Stimulated activated CD4-positive, alpha-beta T cell treated with anti-CD3 and anti-CD28 coated beads, Interleukin-1b, Interleukin-23, amount 100 ng/mL, for 48 hours (primary cell): Measurements from ENCODE around the gene COG8.
"Not testable (repeated sequence)": the region's sequence is repeated elsewhere in the genome, so short reads cannot be mapped to it uniquely, and the experiment has no call there.

Experiments used
- DNase-seq: peaks from one replicate; pipeline ENCODE4 v3.0.0-alpha.2; 2020

The COG8 gene

DNA sequence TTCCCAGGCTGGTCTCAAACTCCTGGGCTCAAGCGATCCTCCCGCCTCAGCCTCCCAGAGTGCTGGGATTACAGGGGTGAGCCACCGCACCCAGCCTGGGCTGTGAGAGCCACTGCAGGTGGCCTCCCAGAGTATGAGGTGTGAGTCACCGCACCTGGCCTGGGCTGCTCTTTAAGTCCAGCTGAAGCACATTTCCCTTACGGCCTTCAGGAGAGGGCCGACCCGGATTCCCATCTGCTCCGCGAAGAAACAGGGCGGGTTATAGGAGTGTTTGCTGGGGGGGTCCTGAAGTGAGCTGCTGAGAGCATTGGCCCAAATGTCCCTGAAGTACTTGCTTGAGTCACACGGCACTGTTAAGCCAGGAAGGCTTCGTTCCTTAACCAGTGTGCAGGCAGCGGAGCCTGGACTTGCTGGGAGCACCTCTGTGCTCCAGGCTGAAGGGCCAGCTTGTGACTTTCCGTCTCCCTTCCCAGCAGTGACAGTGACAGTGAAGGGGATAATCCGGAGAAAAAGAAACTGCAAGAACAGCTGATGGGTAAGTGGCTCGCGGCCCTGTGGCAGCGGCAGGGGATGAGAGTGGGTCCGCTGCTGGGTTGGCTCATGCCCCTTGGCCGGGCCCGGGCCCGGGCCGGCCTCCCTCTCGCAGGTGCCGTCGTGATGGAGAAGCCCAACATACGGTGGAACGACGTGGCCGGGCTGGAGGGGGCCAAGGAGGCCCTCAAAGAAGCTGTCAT lies 21.0 kb downstream of the COG8 start:
- DNase-seq = no peak

DNA sequence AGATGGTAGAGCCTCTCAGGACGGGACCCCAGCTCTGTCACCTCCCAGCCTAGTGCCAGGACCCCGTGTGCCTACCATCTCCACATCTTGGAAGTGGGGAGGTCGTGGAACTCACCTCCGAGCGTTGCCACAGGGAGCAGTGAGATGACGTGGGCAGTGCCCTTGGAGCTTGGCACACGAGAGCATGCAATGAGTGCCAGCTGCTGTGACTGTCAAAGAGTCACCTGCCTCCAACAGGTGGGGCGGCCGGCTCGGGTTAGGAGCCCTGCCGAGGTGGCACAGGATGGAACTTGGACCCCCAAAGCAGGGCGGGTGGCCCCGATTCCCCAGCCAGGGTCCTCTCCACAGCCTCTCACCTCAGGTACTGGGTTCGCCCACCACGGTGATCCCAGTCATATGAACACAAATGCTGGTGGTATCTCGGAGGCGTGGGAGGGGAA lies 22.7 kb downstream of the COG8 start:
- DNase-seq = no peak

DNA sequence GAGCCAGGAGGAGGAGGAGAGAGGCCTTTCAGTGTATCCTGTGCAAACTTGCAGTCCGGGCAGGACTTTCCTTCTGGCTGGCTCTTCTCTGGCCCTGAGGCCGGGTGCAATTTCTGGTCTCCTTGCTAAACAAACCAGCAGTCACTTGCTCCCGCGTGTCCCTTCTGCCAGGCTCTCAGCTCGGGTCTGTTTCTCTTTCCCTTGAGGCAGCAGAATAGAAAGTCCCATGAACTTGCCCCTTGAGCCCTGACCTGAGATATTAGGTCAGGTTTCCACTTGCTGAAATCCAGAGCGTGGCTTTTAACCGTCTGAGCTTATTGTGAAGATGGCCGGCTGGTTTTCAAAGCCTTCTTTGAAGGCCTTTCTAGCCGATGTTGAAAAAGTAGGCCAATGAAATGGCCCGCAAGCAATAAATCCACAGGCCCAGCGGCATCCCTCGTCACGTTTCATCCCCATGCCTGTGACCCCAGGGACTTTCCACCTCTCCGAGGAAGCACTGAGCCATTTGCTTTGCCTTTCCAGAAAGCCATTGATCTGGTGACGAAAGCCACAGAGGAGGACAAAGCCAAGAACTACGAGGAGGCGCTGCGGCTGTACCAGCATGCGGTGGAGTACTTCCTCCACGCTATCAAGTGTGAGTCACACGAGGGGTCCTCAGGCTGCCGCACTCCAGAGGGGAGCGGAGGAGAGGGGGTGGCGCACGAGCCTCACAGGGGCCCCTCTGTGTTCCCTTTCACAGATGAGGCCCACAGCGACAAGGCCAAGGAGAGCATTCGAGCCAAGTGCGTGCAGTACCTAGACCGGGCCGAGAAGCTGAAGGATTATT lies 23.7 kb downstream of the COG8 start:
- DNase-seq = no peak

DNA sequence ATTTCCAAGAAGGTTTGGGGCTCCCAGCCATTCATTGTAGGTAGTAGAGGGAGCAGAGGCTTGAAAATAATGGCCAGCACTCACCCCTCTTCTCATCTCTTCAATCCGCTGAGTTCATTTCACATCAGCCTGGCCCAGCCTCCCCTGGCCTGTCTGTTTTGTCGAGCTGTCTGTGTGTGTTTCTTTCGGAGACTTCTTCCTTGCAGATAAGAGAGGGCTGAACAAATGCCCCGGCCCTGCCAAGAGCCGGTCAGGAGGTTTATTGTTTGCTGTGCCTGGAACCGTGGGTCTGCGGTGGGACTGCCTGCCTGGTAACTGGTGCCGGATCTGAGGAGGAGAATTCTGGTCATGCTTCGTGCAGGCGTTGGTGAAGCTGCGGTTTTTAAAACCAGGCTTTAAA lies 24.8 kb downstream of the COG8 start:
- DNase-seq = no peak

DNA sequence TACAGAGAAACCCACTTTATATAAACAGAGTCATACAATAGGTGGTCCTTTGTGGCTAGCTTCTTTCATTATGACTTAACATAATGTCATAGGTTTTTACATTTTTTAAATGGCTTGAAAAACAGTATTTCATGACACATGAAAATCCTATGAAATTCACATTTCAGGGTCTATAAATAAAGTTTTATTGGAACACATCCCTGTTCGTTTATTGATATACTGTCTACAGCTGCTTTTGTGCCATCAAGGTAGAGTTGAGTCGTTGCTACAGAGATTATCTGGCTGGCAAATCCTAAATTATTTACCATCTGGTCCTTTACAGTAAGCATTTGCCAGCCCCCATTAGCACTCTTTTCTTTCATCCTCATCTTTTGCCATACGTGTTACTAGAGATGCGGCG lies 25.9 kb downstream of the COG8 start:
- DNase-seq = no peak

DNA sequence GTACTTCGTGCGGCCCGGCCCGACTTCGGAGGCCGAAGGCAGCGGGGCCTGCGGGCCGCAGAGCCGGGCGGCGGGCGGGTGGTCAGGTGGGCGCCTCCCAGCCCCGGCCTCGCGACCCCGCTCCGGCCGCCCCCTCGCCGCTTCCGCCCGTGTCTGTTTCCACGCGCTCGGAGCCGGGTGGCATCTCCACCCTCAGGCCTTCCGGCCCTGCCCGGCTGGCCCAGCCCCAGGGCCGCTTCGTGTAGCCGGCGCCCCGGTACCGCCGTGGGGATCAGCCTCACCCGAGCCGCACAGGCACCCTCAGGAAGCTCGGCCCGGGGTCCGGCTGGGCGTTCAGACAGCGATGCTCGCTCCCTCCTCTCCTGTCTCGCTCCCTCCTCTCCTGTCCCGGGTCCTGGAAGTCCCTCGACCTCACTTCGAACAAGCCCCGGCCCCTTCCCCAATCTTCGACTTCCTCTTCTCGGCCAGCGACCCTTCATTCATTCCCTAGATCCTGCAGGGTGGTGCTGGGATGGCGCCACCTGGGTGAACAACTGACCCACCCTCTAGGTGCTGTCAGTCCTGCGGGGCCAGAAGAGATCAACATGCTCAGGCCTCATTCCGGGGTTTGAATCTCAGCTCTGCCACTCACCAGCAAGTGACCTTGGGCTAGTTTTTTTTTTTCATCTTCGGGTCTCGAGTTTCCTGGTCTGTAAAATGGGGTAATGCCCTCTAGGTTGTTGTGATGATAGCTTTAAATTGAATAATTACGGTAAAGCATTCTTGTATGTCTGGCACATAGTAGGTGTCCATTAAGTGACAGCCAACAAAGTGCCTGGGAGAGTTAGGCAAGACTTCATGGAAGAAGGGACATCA lies 27.6 kb downstream of the COG8 start:
- peak; percentile 34 for DNase-seq

DNA sequence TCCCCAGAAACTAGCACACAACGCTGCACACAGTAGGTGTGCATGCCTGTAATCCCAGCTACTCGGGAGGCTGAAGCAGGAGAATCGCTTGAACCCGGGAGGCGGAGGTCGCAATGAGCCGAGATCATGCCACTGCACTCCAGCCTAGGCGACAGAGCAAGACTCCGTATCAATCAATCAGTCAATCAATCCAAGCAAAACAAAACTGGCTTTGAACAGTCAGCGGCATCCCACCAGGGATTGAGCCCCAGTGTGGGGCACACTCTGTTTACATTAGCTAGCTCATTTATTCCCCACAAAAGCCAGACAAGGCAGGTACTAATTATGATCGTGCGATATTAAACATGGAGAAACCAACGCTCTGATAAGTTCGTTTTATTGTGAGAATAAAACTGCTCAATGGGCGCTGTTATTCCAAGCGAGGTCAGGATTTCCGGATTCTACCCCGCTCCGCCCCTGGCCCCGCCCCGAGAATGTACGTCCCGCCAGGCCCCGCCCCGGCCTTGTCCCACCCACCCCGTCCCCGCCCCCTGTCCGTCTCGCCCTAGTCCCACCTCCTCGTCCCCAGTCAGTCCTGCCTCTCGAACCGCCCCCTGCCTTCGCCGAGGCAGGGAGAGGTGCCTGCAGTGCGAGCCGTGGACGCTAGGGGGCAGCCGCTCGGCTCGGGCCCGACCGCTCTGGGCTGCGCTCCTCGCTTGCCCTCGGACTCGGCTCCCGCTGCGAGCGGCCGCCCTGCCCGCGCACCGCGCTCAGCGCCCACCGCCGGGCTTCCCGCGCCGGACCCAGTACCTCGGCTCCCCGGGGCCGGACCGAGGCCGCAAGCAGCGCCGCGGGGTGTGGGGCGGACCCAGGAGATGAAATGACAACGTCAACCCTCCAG lies 28.5 kb downstream of the COG8 start, which contains the start of gene VPS4A:
Gene VPS4A (plus strand): TSS at position 698 of the 880 bp plus-strand sequence. CDS start 162 bp downstream, at position 860.
- peak; percentile 96 for DNase-seq

DNA sequence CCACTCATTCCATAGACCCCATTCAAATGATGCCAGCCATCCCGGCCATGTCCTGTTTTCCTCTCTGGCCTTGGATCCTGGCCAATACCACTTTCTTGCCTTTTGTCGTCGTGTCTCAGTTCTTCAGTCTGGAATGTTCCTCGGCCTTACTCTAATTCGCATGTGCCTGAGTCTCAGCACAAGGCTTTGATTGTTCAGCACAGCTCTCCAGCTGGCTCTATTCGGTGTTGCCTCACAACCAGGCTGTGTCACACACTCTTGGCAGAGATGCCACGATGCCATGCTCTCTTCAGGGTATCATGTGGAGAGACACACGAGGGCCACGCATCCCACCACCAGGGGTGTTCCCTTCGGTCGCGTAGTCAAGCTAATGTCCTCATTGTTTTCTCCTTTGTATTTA lies 30.0 kb downstream of the COG8 start:
- no peak for DNase-seq

DNA sequence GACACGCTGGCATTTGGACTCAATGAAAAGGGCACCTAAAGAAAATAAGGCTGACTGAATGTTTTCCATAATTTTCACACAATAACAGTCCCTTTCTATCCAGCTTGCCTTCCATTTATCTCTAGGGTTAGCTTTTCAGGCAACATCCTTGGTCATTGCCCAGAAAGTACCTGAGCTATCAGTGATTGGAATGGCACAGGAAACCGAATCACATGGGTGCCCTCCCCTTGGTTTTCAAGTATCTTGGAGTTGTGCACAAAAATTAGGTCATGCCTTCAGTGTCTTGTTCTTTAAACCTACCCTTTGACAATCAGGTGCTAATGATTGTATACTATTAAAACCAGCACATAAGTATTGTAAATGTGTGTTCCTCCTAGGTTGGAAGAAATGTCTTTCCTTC lies 31.5 kb downstream of the COG8 start:
- DNase-seq = no peak

DNA sequence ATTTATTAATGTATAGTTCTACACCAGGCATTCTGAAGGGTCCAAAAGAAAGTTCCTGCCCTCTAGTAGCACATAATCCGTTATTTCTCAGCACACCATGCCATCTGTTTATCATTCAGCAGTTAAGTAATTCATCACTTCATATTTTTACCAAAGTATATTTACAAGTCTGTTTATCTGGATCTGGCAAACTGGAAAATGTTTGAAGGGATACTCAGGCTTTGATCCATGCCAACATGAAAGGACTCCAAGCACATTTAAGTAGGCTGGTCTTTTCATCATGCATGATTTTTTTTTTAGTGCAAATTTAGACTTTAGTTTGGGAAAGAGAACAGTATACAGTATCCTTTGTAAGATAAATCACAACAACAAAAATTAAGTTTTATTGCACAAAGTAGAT lies 32.3 kb downstream of the COG8 start:
- no peak for DNase-seq

DNA sequence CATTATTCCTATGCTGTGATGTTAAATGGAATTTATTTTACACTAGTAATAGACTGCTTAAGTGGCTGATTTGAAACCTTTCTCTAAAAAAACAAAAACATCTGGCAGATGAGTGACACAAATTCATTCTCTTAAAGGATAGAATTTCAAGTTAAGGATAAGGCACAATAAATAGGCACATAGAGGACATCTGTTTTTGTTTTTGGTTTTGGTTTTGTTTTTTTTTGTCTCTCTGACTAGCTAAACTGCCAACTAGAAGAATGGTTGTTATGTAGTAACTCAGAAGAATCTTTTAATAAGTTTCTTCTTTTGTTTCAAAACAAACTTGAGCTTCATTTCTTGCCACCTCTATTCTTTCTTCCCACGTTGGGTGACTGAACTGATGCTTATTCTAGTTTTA lies 33.3 kb downstream of the COG8 start:
- DNase-seq = no peak

DNA sequence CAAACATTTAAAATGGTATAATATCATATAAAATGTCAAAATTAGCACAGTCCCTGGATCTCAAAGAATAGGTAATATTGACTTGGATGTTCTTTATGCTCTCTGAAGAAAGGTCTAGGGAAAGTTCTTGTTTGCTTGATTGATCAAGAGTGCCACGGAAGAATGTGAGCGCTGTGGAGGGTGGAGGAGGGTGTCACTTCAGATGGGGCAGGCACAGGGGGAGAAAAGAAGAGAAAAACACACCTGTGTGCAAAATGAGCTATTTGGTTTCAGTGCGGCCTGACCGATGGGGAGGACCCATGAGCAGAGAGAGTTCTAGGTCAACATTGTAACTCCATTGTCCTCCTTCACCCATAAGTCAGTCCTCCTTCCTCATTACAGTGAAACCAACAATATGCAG lies 37.1 kb downstream of the COG8 start:
- no peak for DNase-seq

DNA sequence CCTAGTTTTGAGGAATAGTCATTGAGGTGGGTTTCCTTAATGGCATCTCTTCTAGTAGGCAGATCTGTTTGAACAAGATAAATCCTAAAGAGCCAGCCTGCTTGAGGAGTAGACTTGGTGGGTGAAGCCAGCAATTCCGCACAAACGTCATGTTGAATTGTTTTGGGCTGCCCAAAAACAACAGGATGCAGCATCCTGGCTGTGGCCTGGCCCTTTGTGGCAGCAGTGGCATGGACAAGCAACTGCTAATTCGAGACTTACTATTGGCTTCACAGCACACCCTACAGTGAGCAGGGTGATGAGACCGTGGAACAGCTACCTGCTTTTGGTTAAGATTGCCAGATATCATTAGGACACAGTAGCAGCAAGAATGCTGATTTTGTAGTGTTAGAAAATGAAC lies 37.5 kb downstream of the COG8 start:
- DNase-seq = no peak

DNA sequence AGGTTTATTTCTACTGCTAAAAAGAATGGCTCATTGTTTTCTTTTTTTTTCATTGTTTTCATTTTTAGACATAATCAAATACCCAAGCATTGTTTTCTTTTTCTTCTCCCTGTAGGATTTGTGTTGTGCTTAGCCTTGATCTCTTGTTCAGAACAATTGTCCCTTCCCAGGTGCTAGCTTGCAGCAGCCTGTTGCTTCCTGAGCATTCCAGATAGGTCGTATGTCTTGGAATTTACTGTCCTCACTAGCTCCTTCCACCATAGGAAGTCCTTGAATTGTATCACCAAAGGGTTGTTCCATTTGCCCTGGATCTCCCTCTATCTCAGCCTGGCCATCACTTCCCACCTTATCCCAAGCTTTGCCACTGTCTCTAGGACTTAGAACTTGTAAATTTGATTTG lies 38.2 kb downstream of the COG8 start:
- DNase-seq = no peak

DNA sequence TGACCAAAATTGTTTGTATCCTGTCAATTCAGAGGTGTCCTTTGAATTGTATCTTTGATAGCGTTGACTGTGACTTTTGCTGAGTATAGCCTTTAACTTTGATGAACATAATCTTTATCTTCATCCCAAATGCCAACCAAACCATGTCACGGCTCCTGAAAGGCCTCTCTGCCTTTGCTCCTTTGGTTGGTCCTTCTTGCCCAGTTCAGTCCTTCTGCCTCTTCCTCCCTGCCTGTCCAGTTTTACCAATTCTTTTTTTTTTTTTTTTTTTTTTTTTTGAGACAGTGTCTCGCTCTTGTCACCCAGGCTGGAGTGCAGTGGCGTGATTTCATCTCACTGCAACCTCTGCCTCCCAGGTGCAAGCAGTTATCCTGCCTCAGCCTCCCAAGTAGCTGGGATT lies 41.1 kb downstream of the COG8 start:
- DNase-seq = no peak

DNA sequence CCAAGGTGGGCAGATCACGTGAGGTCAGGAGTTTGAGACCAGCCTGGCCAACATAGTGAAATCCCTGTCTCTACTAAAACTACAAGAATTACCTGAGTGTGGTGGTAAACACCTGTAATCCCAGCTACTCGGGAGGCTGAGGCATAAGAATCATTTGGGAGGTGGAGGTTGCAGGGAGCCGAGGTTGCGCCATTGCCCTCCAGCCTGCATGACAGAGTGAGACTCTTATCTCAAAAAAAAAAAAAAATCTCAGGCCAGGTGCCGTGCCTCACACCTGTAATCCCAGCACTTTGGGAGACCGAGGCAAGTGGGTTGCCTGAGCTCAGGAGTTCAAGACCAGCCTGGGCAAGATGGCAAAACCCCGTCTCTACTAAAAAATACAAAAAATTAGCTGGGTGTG lies 42.6 kb downstream of the COG8 start:
- DNase-seq = not testable (repeated sequence)

DNA sequence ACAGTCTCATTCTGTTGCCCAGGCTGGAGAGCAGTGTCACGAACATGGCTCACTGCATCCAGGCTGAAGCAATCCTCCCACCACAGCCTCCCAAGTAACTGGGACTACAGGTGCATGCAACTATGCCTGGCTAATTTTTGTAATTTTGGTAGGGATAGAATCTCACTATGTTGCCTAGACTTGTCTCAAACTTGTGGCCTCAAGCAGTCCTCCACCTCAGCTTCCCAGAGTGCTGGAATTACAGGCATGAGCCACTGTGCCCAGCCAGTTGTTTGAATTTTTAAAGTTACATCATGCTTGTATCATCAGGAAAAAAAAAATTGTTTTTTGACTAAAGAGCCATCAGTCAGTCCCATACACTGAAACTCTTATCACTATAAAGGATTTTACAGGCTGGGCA lies 45.3 kb downstream of the COG8 start:
- DNase-seq = no peak

DNA sequence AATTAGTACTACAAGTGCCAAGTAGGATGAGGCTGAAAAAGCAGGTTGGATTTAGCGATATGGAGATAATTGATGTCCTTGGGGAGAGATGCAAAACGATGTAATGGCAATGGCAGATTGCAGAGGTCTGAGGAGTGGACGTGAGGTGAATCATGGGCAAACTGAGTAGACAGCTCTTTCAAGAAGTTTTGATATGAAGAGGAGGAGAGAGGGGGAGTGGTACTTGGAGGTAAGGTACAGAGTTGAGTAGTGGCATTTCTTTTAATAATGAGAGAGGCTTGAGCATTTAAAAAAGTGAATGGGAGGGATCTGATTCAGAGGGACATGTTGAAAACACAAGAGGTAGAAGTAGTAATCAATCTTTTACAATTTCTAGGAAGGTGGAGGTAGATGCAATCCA lies 46.0 kb downstream of the COG8 start:
- DNase-seq = no peak

DNA sequence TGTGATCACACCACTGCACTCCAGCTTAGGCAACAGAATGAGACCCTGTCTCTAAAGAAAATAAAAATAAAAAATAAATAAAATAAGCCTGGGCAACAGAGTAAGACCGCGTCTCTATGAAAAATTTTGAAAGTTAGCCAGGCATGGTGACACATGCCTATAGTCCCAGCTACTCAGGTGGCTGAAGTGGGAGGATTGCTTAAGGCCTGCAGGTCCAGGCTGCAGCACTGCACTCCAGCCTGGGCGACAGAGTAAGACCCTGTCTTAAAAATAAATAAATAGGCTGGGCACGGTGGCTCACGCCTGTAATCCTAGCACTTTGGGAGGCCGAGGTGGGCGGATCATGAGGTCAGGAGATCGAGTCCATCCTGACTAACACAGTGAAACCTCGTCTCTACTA lies 47.7 kb downstream of the COG8 start:
- DNase-seq = not testable (repeated sequence)

DNA sequence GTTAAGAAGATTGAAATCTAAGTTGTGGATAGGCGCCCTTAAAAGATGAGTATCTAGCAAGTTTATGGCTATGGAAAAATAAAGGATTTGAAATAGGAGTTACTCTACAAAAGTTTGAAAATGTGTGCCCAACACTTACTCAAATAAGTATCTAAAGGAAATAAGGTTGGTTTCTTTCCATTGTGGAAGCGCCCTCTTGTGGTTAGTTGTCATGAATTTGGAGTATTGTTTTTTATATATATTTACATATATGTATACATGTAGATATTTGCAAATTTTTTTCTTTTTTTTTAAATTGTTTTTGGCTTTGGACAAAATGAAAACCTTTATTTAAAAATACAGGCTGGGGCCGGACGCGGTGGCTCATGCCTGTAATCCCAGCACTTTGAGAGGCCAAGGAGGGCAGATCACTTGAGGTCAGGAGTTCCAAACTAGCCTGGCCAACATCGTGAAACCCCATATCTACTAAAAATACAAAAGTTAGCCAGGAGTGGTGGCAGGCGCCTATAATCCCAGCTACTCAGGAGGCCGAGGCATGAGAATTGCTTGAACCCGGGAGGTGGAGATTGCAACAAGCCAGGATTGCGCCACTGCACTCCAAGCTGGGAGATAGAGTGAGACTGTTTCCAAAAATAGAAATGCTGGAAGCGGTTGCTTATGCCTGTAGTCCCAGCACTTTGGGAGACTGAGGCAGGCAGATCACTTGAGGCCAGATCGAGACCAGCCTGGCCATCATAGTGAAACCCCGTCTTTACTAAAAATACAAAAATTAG lies 52.2 kb downstream of the COG8 start:
- no peak for DNase-seq

DNA sequence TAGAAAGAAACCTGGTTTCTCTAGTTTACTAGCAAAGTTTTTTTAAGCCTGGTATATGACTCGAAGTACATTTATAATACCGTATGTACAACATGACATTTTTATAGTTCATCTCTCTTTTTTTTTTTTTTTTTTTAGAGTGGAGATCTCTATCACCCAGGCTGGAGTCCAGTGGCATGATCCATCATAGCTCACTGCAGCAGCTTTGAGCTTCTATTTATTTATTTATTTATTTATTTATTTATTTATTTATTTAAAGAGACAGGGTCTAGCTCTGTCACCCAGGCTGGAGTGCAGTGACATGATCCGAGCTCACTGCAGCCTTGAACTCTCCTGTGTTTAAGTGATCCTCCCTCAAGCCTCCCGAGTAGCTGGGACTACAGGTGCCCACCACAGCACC lies 54.1 kb downstream of the COG8 start:
- DNase-seq = no peak

DNA sequence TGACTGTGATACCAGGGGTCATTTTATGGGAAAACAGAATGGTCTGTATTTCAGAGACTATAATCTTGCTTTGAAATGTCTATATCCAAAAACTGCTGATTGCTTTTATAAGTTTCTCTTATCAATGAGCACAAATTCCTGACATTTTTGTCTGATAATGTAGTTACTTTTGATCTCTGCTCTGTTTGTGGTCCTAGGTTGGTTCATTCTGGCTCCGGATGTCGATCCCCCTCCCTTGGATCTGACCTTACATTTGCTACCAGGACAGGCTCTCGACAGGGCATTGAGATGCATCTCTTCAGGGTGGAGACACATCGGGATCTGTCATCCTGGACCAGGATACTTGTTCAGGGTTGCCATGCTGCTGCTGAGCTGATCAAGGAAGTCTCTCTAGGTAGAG lies 55.5 kb downstream of the COG8 start:
- DNase-seq = no peak
